Mucosa of descending colon (tissue), 3 donors: ENCODE data around the gene NAV1. TPM values are rescaled to one million over a fixed set of nuclear protein-coding genes. Genes with fewer than 3 reads are reported as not detected.
A peak's percentile ranks its signal among the peaks of the same experiment; 100 is the strongest.
"Not testable (repeated sequence)": the region's sequence is repeated elsewhere in the genome, so short reads cannot be mapped to it uniquely, and the experiment has no call there.

ENCODE experiments used
- ATAC-seq: fragments of 200-7000 bp; cut with Tn5 transposase; one replicate; pipeline ENCODE4 v1.9.1; 2020; ENCODE audit warnings: mild to moderate bottlenecking, moderate library complexity
- DNase-seq, 3 donors: peaks; one replicate each; pipeline ENCODE4 v3.0.0-alpha.2; 2020
- H3K36me3 ChIP-seq: fragments of 200-600 bp; one replicate; pipeline ENCODE4 v1.8.0; 2021; ENCODE audit warnings: low read depth, mild to moderate bottlenecking
- H3K4me1 ChIP-seq: fragments of 200-600 bp; one replicate; pipeline ENCODE4 v1.8.0; 2021; ENCODE audit warnings: low read depth, mild to moderate bottlenecking
- H3K4me3 ChIP-seq: fragments of 200-600 bp; one replicate; pipeline ENCODE4 v1.8.0; 2021; ENCODE audit warnings: mild to moderate bottlenecking
- H3K9me3 ChIP-seq: fragments of 200-600 bp; one replicate; pipeline ENCODE4 v1.8.0; 2021; ENCODE audit warnings: mild to moderate bottlenecking
- intact Hi-C, 2 donors: fragments of 100-400 bp; cut with DNase I in 1 of 2; cut with micrococcal nuclease in 1 of 2; formaldehyde crosslinking; loops; one replicate each; pipeline versions ENCODE4 v1.11.0 to v1.11.1; 2022; cut with DNase I, micrococcal nuclease
- total RNA-seq, 3 donors: library from RNA; stranded (reverse); fragmentation: NEBNext Ultra II Directional in 2 of 3; extraction: Animal tissue kit (Norgen Biotek cat#: 25700) in 2 of 3; gene quantifications; one replicate each; pipeline versions ENCODE4 v1.2.1 to v1.2.4, GENCODE V29; 2021 to 2023
- TF ChIP-seq, protein P1 (sequence below): fragments of 200-600 bp; IDR thresholded peaks from one replicate; pipeline ENCODE4 v1.8.0; 2022; ENCODE audit warnings: antibody characterized with exemption, mild to moderate bottlenecking
- donor health status: DM: no; HTN: no; CAD: no; lungs with moderate emphysema.
- donor health status: DM: no; HTN: no; CAD: no.
- donor health status: DM: no; HTN: yes; CAD: no.

The NAV1 gene
- total RNA-seq, 3 donors from 2014 or later = 13.7 to 64.3 (median 16.7) TPM

DNA sequence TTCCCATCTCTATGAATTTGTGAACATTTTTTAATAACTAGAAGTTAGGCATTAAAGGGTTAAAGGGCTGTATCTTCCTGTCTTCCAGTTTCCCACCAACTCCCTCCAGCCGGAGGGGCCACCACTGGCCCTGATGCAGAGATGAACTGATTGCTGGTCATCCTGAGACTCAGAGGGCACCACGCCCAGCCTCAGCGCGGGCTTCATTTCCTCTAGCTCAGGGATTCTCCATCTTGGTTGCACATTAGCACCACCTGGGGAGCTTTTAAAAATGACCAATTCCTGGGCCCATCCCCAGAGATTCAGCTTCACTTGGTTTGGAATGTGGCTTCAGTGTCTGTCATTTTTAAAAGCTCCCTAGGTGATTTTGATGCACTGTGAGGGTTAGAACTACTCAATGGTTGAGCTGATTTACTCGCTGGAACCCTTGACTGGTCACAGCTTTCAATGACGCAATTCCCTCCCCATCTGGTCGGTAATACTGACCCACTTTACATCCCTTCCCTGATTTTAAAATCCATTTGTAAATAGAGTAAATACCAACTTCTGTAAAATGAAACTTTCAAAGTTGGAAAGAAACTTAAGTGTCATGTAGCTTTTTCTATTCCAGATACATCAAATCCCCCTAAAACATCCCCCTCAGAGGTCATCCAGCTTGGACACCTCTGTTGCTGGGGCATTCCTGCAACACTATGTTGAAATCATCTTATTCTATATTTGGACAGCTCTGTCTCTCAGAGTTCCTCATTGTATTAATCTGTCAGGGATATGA, 5.1 kb downstream of the NAV1 start:
- ATAC-seq = no peak
- TF ChIP-seq, protein P1, sequence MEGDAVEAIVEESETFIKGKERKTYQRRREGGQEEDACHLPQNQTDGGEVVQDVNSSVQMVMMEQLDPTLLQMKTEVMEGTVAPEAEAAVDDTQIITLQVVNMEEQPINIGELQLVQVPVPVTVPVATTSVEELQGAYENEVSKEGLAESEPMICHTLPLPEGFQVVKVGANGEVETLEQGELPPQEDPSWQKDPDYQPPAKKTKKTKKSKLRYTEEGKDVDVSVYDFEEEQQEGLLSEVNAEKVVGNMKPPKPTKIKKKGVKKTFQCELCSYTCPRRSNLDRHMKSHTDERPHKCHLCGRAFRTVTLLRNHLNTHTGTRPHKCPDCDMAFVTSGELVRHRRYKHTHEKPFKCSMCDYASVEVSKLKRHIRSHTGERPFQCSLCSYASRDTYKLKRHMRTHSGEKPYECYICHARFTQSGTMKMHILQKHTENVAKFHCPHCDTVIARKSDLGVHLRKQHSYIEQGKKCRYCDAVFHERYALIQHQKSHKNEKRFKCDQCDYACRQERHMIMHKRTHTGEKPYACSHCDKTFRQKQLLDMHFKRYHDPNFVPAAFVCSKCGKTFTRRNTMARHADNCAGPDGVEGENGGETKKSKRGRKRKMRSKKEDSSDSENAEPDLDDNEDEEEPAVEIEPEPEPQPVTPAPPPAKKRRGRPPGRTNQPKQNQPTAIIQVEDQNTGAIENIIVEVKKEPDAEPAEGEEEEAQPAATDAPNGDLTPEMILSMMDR = no peak
- Histone ChIP-seq H3K9me3 (no peaks in the 10 kb centered on the region), H3K4me1 (peaks cover 9% of the 10 kb centered on the region), H3K36me3 (no peaks in the 10 kb centered on the region), H3K4me3 (no peak overlapping the region)
- no peak for DNase-seq
- intact Hi-C loops = no loop called here

DNA sequence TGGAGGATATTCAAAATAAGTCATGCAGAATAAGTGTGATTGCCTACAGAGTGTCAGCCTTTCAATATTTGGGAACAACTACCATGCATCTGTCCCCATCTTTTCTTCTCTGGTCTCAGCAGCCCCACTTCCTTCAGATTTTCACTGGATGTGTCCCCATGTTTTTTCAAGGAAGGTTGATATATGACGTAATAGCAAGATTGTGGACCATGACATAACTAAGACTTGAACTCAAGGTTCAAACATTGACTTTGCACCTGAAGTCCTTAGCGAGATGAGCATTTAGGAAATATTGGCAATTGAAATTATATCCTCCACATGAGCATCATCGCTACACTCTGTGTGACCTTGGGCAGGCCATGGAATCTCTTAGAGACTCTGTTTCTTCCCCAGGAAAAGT, 5.8 kb downstream of the NAV1 start:
- intact Hi-C loops = no loop called here
- Histone ChIP-seq H3K4me1 (peaks cover 3% of the 10 kb centered on the region), H3K4me3 (no peak overlapping the region), H3K36me3 (no peaks in the 10 kb centered on the region), H3K9me3 (no peaks in the 10 kb centered on the region)
- no peak for DNase-seq
- ATAC-seq = no peak
- TF ChIP-seq, protein P1 = no peak

DNA sequence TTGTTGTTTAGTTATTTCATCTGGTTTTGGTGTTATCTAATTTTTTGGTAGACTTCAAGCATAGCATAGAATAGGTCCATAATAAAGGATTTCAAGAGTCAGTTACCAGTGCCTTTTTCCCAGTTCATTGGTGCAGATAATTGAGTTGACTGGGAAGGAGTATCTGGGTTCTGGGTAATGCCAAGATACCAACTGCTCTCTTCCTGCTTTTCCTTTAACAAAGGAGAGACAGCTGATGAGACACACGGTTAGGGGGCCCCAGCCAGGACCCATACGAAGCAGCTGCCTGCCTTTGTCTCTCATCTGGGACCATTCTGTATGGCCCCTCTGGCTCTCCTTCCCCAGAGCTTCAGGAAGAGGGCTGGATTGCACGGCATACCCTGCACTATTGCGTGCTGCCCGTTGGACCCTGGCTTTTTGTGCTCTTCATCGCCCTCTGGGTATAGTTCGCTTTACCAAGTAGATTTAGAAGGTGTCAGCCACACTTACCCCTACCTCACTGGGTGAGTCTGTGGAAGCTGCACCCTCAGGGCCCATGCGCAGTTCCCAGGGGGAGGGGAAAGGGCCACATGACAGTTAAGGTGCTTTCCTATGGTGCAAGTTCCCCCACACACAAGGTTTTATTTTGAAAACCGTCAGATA, 7.0 kb downstream of the NAV1 start:
- DNase-seq (no peak), ATAC-seq (peak; percentile 40)
- H3K4me1 ChIP-seq = no peaks in the 10 kb centered on the region
- intact Hi-C loops = no loop called here
- no peaks in the 10 kb centered on the region for H3K36me3 ChIP-seq
- no peak overlapping the region for H3K4me3 ChIP-seq
- TF ChIP-seq, protein P1 = no peak
- no peaks in the 10 kb centered on the region for H3K9me3 ChIP-seq

DNA sequence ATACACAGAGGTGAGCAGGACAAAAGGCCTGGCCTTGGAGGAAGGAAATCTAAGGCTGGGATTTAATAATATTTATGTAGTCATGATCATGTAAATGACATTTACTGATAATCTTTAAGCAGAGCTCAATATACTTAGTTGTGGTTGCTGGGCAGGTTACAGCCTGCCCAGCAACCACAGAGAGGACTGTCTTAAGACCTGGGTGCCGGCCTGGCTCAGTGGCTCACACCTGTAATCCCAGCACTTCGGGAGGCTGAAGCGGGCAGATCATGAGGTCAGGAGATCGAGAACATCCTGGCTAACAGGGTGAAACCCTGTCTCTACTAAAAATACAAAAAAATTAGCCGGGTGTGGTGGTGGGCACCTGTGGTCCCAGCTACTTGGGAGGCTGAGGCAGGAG, 10.6 kb downstream of the NAV1 start:
- not testable (repeated sequence) for H3K4me3 ChIP-seq, ATAC-seq, H3K9me3 ChIP-seq

DNA sequence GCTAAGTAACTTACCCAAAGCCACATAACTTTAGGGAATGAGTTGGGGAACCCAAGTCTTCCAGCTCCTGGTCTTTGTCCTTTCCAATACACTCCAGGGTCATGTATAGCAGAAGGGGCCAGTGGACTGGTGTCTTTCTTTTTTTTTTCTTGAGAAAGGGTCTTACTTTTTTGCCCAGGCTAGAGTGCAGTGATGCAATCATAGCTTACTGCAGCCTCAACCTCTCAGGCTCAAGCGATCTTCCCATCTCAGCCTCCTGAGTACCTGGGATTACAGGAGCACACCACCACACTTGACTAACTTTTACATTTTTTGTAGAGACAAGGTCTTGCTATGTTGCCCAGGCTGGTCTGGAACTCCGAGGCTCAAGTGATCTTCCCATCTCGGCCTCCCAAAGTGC, 12.2 kb downstream of the NAV1 start:
- H3K4me1 ChIP-seq = no peaks in the 10 kb centered on the region
- intact Hi-C loops = no loop called here
- DNase-seq (no peak), ATAC-seq (no peak)
- H3K9me3 ChIP-seq = no peaks in the 10 kb centered on the region
- TF ChIP-seq, protein P1 = no peak
- no peaks in the 10 kb centered on the region for H3K36me3 ChIP-seq
- no peak overlapping the region for H3K4me3 ChIP-seq

More for the DNA sequence above, 10.6 kb downstream of the NAV1 start:
- H3K36me3 ChIP-seq, H3K4me1 ChIP-seq, intact Hi-C loops, DNase-seq: not testable (repeated sequence)

DNA sequence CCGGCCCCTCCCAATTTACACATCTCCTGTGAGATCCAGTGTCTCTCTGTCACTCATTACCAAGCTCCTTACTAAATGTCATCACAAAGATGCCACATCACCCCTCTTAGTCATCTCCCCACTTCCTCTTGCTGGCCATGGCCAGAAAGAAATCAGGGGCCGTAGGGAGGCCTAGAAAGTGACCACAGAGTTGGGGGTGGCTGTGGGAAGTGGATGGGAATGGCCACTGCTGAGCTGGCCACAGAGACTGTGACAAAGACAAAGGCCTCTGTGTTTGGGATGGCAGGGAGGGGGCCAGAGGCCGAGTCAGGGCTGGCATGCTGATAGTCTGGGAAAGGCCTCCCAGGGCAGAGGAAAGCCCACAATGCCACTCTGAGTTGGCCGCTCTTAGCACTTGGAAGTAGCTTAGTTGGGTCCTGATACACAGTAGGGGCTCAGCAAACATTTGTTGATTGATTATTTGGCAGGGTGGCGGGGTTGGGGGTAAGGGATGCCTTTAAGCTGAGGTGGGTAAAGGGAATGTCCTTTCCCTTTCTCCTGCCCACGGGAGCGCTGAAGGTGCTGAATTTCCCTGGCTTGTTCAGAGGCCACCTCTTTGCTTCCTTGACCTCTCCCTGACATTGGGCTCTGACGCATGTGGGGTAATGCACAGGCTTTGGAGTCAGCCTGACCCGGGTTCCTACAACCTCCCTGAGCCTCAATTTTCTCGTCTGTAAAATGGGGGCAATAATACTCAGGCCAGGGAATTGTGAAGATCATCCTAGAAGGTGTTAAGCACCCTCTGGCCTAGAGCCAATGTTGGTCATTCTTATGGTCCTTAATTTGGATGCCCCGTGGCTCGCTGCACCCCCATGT, 13.2 kb downstream of the NAV1 start:
- Histone ChIP-seq H3K36me3 (no peaks in the 10 kb centered on the region), H3K4me3 (no peak overlapping the region), H3K4me1 (no peaks in the 10 kb centered on the region), H3K9me3 (no peaks in the 10 kb centered on the region)
- peak; percentile 11 for ATAC-seq
- TF ChIP-seq, protein P1 = no peak
- DNase-seq = no peak
- intact Hi-C loops = no loop called here
